WTC11 (cell line): ENCODE results near the gene ABTB2.

Experiments
- E2F1 ChIP-seq: sonication (generic); formaldehyde crosslinking; IDR thresholded peaks from 2 replicates; pipeline ENCODE4 v1.8.0; 2022; ENCODE audit warnings: mild to moderate bottlenecking, missing genetic modification reagents
- MAX ChIP-seq: sonication (generic); formaldehyde crosslinking; IDR thresholded peaks from 2 replicates; pipeline ENCODE4 v1.8.0; 2022; ENCODE audit warnings: mild to moderate bottlenecking, missing genetic modification reagents
- NFE2L1 ChIP-seq: sonication (generic); formaldehyde crosslinking; IDR thresholded peaks from 2 replicates; pipeline ENCODE4 v1.8.1; 2023; ENCODE audit warnings: missing genetic modification reagents
- NR1H2 ChIP-seq: sonication (generic); formaldehyde crosslinking; IDR thresholded peaks from 2 replicates; pipeline ENCODE4 v1.9.0; 2021; ENCODE audit warnings: mild to moderate bottlenecking, moderate library complexity, missing genetic modification reagents
- RORB ChIP-seq: fragments of 250-450 bp; sonication (Bioruptor Pico); IDR thresholded peaks from 2 replicates; pipeline ENCODE4 v1.9.0; 2021; ENCODE audit warnings: mild to moderate bottlenecking
- SP1 ChIP-seq: sonication (generic); formaldehyde crosslinking; conservative IDR thresholded peaks from 2 replicates; pipeline ENCODE4 v1.8.1; 2022; ENCODE audit warnings: missing genetic modification reagents
- STAT6 ChIP-seq: sonication (generic); formaldehyde crosslinking; conservative IDR thresholded peaks from 2 replicates; pipeline ENCODE4 v1.8.1; 2023; ENCODE audit warnings: mild to moderate bottlenecking, low read depth, missing genetic modification reagents, moderate library complexity
- TCF7 ChIP-seq: sonication (generic); formaldehyde crosslinking; IDR thresholded peaks from 2 replicates; pipeline ENCODE4 v1.8.0; 2022; ENCODE audit warnings: mild to moderate bottlenecking, low read depth, missing genetic modification reagents, moderate library complexity
- ZNF121 ChIP-seq: sonication (generic); formaldehyde crosslinking; IDR thresholded peaks from 2 replicates; pipeline ENCODE4 v1.8.0; 2023; ENCODE audit warnings: missing genetic modification reagents
- ZNF263 ChIP-seq: sonication (generic); formaldehyde crosslinking; IDR thresholded peaks from 2 replicates; pipeline ENCODE4 v1.8.1; 2022; ENCODE audit warnings: low read depth, mild to moderate bottlenecking, moderate library complexity, missing genetic modification reagents
- TF ChIP-seq, protein P1 (sequence below): fragments of 200-600 bp; IDR thresholded peaks from 2 replicates; pipeline ENCODE4 v1.8.0; 2022; ENCODE audit warnings: antibody characterized with exemption
- TF ChIP-seq, protein P2 (sequence below): sonication (generic); formaldehyde crosslinking; IDR thresholded peaks from 2 replicates; pipeline ENCODE4 v1.8.0; 2022; ENCODE audit warnings: mild to moderate bottlenecking, missing genetic modification reagents
- TF ChIP-seq, protein P3 (sequence below): sonication (generic); formaldehyde crosslinking; IDR thresholded peaks from 2 replicates; pipeline ENCODE4 v1.8.0; 2023; ENCODE audit warnings: missing genetic modification reagents
- TF ChIP-seq, protein P4 (sequence below): sonication (generic); formaldehyde crosslinking; IDR thresholded peaks from 2 replicates; pipeline ENCODE4 v1.8.0; 2022; ENCODE audit warnings: mild to moderate bottlenecking, missing genetic modification reagents

DNA sequence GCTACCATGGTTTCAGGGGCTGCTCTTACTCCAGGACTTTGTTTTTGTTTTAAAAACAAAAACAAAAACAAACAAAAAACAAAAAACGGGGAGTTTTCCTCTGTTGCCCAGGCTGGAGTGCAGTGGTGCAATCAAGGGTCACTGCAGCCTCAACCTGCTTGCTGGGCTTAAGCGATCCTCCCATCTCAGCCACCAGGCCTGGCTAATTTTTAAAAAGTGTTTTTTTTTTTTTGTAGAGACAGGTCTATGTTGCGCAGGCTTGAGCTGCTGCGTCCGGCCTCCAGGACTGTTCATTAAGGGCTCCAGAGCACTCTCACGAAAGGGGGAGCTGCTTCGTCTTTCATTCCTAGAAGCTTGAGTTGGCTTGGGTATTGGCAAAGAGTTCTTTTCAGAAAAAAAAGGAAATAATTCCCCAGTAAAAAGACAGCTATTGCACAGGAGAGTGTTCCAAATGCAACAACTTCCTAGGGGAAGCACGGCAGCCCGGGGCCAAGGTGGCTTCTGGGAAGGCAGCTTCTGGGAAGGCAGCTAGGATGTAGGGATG lies 173.9 kb downstream of the ABTB2 start:
- TF ChIP-seq, protein P1, sequence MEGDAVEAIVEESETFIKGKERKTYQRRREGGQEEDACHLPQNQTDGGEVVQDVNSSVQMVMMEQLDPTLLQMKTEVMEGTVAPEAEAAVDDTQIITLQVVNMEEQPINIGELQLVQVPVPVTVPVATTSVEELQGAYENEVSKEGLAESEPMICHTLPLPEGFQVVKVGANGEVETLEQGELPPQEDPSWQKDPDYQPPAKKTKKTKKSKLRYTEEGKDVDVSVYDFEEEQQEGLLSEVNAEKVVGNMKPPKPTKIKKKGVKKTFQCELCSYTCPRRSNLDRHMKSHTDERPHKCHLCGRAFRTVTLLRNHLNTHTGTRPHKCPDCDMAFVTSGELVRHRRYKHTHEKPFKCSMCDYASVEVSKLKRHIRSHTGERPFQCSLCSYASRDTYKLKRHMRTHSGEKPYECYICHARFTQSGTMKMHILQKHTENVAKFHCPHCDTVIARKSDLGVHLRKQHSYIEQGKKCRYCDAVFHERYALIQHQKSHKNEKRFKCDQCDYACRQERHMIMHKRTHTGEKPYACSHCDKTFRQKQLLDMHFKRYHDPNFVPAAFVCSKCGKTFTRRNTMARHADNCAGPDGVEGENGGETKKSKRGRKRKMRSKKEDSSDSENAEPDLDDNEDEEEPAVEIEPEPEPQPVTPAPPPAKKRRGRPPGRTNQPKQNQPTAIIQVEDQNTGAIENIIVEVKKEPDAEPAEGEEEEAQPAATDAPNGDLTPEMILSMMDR, result no peak
- TF ChIP-seq MAX (CRISPR knock-in tag) (no peak), RORB (CRISPR knock-in tag) (no peak), SP1 (CRISPR knock-in tag) (no peak), NFE2L1 (CRISPR knock-in tag) (no peak), TCF7 (no peak), NR1H2 (CRISPR knock-in tag) (no peak), ZNF263 (CRISPR knock-in tag) (no peak), STAT6 (CRISPR knock-in tag) (no peak), E2F1 (no peak), ZNF121 (CRISPR knock-in tag) (no peak)
- TF ChIP-seq, protein P2, sequence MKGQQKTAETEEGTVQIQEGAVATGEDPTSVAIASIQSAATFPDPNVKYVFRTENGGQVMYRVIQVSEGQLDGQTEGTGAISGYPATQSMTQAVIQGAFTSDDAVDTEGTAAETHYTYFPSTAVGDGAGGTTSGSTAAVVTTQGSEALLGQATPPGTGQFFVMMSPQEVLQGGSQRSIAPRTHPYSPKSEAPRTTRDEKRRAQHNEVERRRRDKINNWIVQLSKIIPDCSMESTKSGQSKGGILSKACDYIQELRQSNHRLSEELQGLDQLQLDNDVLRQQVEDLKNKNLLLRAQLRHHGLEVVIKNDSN, result no peak
- TF ChIP-seq, protein P3, sequence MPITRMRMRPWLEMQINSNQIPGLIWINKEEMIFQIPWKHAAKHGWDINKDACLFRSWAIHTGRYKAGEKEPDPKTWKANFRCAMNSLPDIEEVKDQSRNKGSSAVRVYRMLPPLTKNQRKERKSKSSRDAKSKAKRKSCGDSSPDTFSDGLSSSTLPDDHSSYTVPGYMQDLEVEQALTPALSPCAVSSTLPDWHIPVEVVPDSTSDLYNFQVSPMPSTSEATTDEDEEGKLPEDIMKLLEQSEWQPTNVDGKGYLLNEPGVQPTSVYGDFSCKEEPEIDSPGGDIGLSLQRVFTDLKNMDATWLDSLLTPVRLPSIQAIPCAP (CRISPR knock-in tag), result no peak
- TF ChIP-seq, protein P4, sequence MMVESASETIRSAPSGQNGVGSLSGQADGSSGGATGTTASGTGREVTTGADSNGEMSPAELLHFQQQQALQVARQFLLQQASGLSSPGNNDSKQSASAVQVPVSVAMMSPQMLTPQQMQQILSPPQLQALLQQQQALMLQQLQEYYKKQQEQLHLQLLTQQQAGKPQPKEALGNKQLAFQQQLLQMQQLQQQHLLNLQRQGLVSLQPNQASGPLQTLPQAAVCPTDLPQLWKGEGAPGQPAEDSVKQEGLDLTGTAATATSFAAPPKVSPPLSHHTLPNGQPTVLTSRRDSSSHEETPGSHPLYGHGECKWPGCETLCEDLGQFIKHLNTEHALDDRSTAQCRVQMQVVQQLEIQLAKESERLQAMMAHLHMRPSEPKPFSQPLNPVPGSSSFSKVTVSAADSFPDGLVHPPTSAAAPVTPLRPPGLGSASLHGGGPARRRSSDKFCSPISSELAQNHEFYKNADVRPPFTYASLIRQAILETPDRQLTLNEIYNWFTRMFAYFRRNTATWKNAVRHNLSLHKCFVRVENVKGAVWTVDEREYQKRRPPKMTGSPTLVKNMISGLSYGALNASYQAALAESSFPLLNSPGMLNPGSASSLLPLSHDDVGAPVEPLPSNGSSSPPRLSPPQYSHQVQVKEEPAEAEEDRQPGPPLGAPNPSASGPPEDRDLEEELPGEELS, result no peak
